ENCODE measurements around the gene STK24.

DNA sequence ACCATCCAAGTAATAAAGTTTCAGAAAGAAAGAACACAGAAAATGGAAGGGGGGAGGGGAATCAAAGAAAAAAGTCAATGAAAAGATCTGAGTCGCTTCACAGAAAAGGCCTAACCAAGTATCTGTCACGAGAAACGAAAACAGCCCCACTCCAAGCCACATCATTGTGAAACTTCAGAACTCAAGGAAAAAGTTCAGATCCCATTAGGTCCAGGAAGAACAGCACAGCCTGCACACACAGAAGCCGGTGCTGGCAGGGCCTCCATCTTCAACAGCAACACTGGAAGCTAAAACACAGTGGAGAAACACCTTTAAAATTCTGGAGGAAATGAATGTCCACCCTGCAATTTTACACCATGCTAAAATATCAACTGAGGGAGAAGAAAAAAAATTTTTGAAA, 8.0 kb downstream of the STK24 start:
- TF ChIP-seq, protein P1, sequence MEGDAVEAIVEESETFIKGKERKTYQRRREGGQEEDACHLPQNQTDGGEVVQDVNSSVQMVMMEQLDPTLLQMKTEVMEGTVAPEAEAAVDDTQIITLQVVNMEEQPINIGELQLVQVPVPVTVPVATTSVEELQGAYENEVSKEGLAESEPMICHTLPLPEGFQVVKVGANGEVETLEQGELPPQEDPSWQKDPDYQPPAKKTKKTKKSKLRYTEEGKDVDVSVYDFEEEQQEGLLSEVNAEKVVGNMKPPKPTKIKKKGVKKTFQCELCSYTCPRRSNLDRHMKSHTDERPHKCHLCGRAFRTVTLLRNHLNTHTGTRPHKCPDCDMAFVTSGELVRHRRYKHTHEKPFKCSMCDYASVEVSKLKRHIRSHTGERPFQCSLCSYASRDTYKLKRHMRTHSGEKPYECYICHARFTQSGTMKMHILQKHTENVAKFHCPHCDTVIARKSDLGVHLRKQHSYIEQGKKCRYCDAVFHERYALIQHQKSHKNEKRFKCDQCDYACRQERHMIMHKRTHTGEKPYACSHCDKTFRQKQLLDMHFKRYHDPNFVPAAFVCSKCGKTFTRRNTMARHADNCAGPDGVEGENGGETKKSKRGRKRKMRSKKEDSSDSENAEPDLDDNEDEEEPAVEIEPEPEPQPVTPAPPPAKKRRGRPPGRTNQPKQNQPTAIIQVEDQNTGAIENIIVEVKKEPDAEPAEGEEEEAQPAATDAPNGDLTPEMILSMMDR (IDR thresholded peaks at IDR 0.05; ENCODE audit: low read length), result no peak
- no peak for TF ChIP-seq EZH2 (optimal IDR thresholded peaks at IDR 0.05; ENCODE audit: low read depth, low read length)

Data from MM.1S (cell line).